HG03095 (cell line): Measurements from ENCODE around the gene MT1F.
"Not testable (repeated sequence)": the region's sequence is repeated elsewhere in the genome, so short reads cannot be mapped to it uniquely, and the experiment has no call there.

ENCODE experiments used
- ATAC-seq: cut with Tn5 transposase; IDR thresholded peaks from one replicate; pipeline ENCODE4 v1.9.1; 2021; ENCODE audit warnings: moderate library complexity; ENCODE audit not compliant: unreplicated experiment

Gene MT1F

GRCh38 chr16:56669840-56670619 lies 12.3 kb downstream of the MT1F start:
- no peak for ATAC-seq

- ATAC-seq, result no peak
Observed at GRCh38 chr16:56670620-56670934, 12.8 kb downstream of the MT1F start.

GRCh38 chr16:56671691-56672090 lies 13.9 kb downstream of the MT1F start:
- ATAC-seq, result not testable (repeated sequence)

GRCh38 chr16:56672171-56672570 lies 14.4 kb downstream of the MT1F start:
- not testable (repeated sequence) for ATAC-seq

- no peak for ATAC-seq
Observed at GRCh38 chr16:56672761-56673536, 15.2 kb downstream of the MT1F start.

- ATAC-seq, result no peak
Observed at GRCh38 chr16:56673921-56674320, 16.2 kb downstream of the MT1F start.

- ATAC-seq, result not testable (repeated sequence)
Observed at GRCh38 chr16:56674570-56674969, 16.8 kb downstream of the MT1F start.

- ATAC-seq, result no peak
Observed at GRCh38 chr16:56675685-56676210, 18.0 kb downstream of the MT1F start.

GRCh38 chr16:56677474-56677873 lies 19.7 kb downstream of the MT1F start:
- ATAC-seq, result no peak

- no peak for ATAC-seq
Observed at GRCh38 chr16:56679078-56679730, 21.4 kb downstream of the MT1F start.

- no peak for ATAC-seq
Observed at GRCh38 chr16:56679818-56680217, 22.1 kb downstream of the MT1F start.

- ATAC-seq, result peak; percentile 99
Observed at GRCh38 chr16:56681939-56682702, 24.4 kb downstream of the MT1F start, which contains the start of gene MT1X. Gene MT1X (plus strand): TSS chr16:56682470. CDS start chr16:56682541, 71 bp downstream.

GRCh38 chr16:56682703-56683397 lies 25.1 kb downstream of the MT1F start:
- ATAC-seq, result no peak

GRCh38 chr16:56683424-56684172 lies 25.8 kb downstream of the MT1F start:
- ATAC-seq, result no peak

GRCh38 chr16:56684256-56684925 lies 26.6 kb downstream of the MT1F start:
- ATAC-seq, result no peak

- ATAC-seq, result no peak
Observed at GRCh38 chr16:56684926-56685590, 27.3 kb downstream of the MT1F start.

- no peak for ATAC-seq
Observed at GRCh38 chr16:56686758-56687157, 29.0 kb downstream of the MT1F start.

- no peak for ATAC-seq
Observed at GRCh38 chr16:56688762-56689161, 31.0 kb downstream of the MT1F start.
